A673 (cell line): Measurements from ENCODE around the gene SCAF4. TPM values are rescaled to one million over a fixed set of nuclear protein-coding genes. Genes with fewer than 3 reads are reported as not detected.
A peak's percentile ranks its signal among the peaks of the same experiment; 100 is the strongest.

Source experiments
- BruUV-seq: library from RNA; stranded (reverse); fragments of 400-500 nt; replicated peaks from 2 replicates; lab custom pipeline; 2021; lab: Mats Ljungman, UMichigan
- CTCF ChIA-PET: fragments of 300-600 bp; sonication (Branson Sonifier 250); formaldehyde crosslinking; loops from one replicate; lab custom pipeline; 2022; ENCODE audit warnings: antibody characterized with exemption; lab: Charles Lee
- POLR2A ChIA-PET: fragments of 300-600 bp; sonication (Branson Sonifier 250); formaldehyde crosslinking; loops from one replicate; lab custom pipeline; 2022; ENCODE audit warnings: antibody characterized with exemption; ENCODE audit not compliant: low non-redundant PET; lab: Charles Lee
- DNase-seq: peaks from one replicate; pipeline ENCODE4 v3.0.0-alpha.2; 2015; ENCODE audit warnings: low spot score
- H3K27ac ChIP-seq: fragments of 200-600 bp; sonication (generic); 2 replicates; pipeline ENCODE4 v1.5.1; 2016; ENCODE audit warnings: mixed run types, low read depth, mild to moderate bottlenecking, mixed read lengths, antibody characterized with exemption, low read length; ENCODE audit not compliant: poor library complexity, severe bottlenecking
- H3K27me3 ChIP-seq: fragments of 200-600 bp; sonication (generic); replicated peaks from 2 replicates; pipeline ENCODE4 v1.6.1; 2017; ENCODE audit warnings: mixed run types, low read depth, mild to moderate bottlenecking, mixed read lengths, antibody characterized with exemption, low read length; ENCODE audit not compliant: insufficient read depth, poor library complexity
- H3K36me3 ChIP-seq: fragments of 200-600 bp; sonication (generic); 2 replicates; pipeline ENCODE4 v1.6.1; 2016; ENCODE audit warnings: mixed run types, mild to moderate bottlenecking, mixed read lengths, antibody characterized with exemption, low read length; ENCODE audit not compliant: insufficient read depth, poor library complexity, severe bottlenecking
- H3K4me1 ChIP-seq: fragments of 200-600 bp; sonication (generic); 2 replicates; pipeline ENCODE4 v1.6.1; 2017; ENCODE audit warnings: mixed run types, mild to moderate bottlenecking, mixed read lengths, antibody characterized with exemption, low read length; ENCODE audit not compliant: insufficient read depth, poor library complexity, severe bottlenecking
- H3K4me3 ChIP-seq: fragments of 200-600 bp; sonication (generic); 2 replicates; pipeline ENCODE4 v1.5.1; 2016; ENCODE audit warnings: low read depth, mixed run types, mild to moderate bottlenecking, mixed read lengths, low read length; ENCODE audit not compliant: poor library complexity, severe bottlenecking
- H3K9me3 ChIP-seq: fragments of 200-600 bp; sonication (generic); 2 replicates; pipeline ENCODE4 v1.6.1; 2016; ENCODE audit warnings: mixed run types, low read depth, mild to moderate bottlenecking, mixed read lengths, antibody characterized with exemption, low read length; ENCODE audit not compliant: poor library complexity, severe bottlenecking
- CTCF ChIP-seq: fragments of 300-800, 200-600 bp; sonication (generic); conservative IDR thresholded peaks from 2 replicates; pipeline ENCODE4 v1.5.1; 2017; ENCODE audit warnings: low read depth, mild to moderate bottlenecking, antibody characterized with exemption, low read length, moderate library complexity, mixed read lengths
- EZH2 ChIP-seq: fragments of 200-600 bp; sonication (generic); IDR thresholded peaks from 2 replicates; pipeline ENCODE4 v1.6.1; 2017; ENCODE audit warnings: borderline replicate concordance, low read depth, mild to moderate bottlenecking, mixed read lengths, antibody characterized with exemption, low read length; ENCODE audit not compliant: poor library complexity, severe bottlenecking
- intact Hi-C: fragments of 100-400 bp; cut with micrococcal nuclease; formaldehyde crosslinking; loops from one replicate; pipeline ENCODE4 v1.10.0; 2022; ENCODE audit not compliant: unreplicated experiment
- total RNA-seq: library from RNA; stranded (reverse); gene quantifications from 2 replicates; pipeline ENCODE4 v1.2.3, GENCODE V29; 2021

Gene SCAF4
- total RNA-seq, 1 experiment from 2014 or later, result 57.0 TPM

GRCh38 chr21:31659536-31660258 is 72.2 kb downstream of the SCAF4 start, which contains the start of gene SOD1:
SOD1 (plus strand) TSS chr21:31659693; CDS start chr21:31659770, 77 bp downstream.
- H3K4me3 ChIP-seq, result peak within 1 kb of the TSS; percentile 88
- TF ChIP-seq EZH2 (no peak), CTCF (no peak)
- H3K36me3 ChIP-seq, result peaks cover 28% of the 10 kb centered on the region
- ChIA-PET CTCF (no interaction called here), POLR2A (no interaction called here)
- H3K27me3 ChIP-seq, result no peaks in the 10 kb centered on the region
- intact Hi-C loops, result no loop called here
- H3K9me3 ChIP-seq, result no peaks in the 10 kb centered on the region
- H3K27ac ChIP-seq, result peak within 1 kb of the TSS; percentile 87
- DNase-seq, result peak; percentile 97
- peaks cover 15% of the 10 kb centered on the region for H3K4me1 ChIP-seq
- no TSS peak for BruUV-seq

- BruUV-seq, result no TSS peak
- DNase-seq, result no peak
- no peak for TF ChIP-seq EZH2
- no peak for TF ChIP-seq CTCF
- ChIA-PET POLR2A (no interaction called here), CTCF (no interaction called here)
- Histone ChIP-seq H3K4me3 (peak overlapping the region; percentile 88), H3K9me3 (no peaks in the 10 kb centered on the region), H3K4me1 (peaks cover 15% of the 10 kb centered on the region), H3K36me3 (peaks cover 26% of the 10 kb centered on the region), H3K27me3 (no peaks in the 10 kb centered on the region), H3K27ac (no peak overlapping the region)
- intact Hi-C loops, result no loop called here
Measured at GRCh38 chr21:31659286-31659535, 72.7 kb downstream of the SCAF4 start.

- H3K9me3 ChIP-seq, result no peaks in the 10 kb centered on the region
- H3K36me3 ChIP-seq, result peaks cover 15% of the 10 kb centered on the region
- POLR2A ChIA-PET, result no interaction called here
- CTCF ChIA-PET, result interaction anchor here (0.7 kb wide), 1 partner anchor 328 kb away, joined by 9 read pairs; no protein-coding TSS in a partner anchor
- TF ChIP-seq EZH2, result no peak
- no peak for TF ChIP-seq CTCF
- no peaks in the 10 kb centered on the region for H3K27me3 ChIP-seq
- H3K4me1 ChIP-seq, result peaks cover 15% of the 10 kb centered on the region
- H3K4me3 ChIP-seq, result no peak overlapping the region
- intact Hi-C loops, result no loop called here
- no TSS peak for BruUV-seq
- H3K27ac ChIP-seq, result no peak overlapping the region
- DNase-seq, result no peak
Measured at GRCh38 chr21:31658053-31658452, 73.9 kb downstream of the SCAF4 start.
